Thymus (tissue), 11 donors: Measurements from ENCODE around the gene MCFD2. TPM values are rescaled to one million over a fixed set of nuclear protein-coding genes. Genes with fewer than 3 reads are reported as not detected.

Experiments
- DNase-seq, 9 donors: peaks; one replicate each; pipeline ENCODE4 v3.0.0-alpha.2; 2013; ENCODE audit warnings: low spot score in 9 of 9, low read depth in 6 of 9, missing footprints in 1 of 9
- H3K27ac ChIP-seq, 2 donors: one replicate each; pipeline ENCODE4 v1.5.1; 2013; ENCODE audit warnings: control low read depth in 1 of 2, low read depth in 1 of 2, low read length in 1 of 2, mild to moderate bottlenecking in 1 of 2, moderate library complexity in 1 of 2
- H3K27me3 ChIP-seq, 2 donors: one replicate each; pipeline ENCODE4 v1.5.1; 2013; ENCODE audit warnings: low read length in 1 of 2; ENCODE audit not compliant: control insufficient read depth in 2 of 2, insufficient read depth in 1 of 2
- H3K36me3 ChIP-seq, 2 donors: one replicate each; pipeline ENCODE4 v1.5.1; 2013; ENCODE audit warnings: low read length in 1 of 2, mild to moderate bottlenecking in 1 of 2, moderate library complexity in 1 of 2; ENCODE audit not compliant: control insufficient read depth in 2 of 2, insufficient read depth in 2 of 2
- H3K4me1 ChIP-seq, 2 donors: one replicate each; pipeline ENCODE4 v1.5.1; 2013; ENCODE audit warnings: low read length in 2 of 2; ENCODE audit not compliant: control insufficient read depth in 2 of 2, insufficient read depth in 2 of 2
- H3K4me3 ChIP-seq, 2 donors: one replicate each; pipeline ENCODE4 v1.5.1; 2013; ENCODE audit warnings: low read length in 2 of 2, control low read depth in 1 of 2, mild to moderate bottlenecking in 1 of 2
- H3K9me3 ChIP-seq, 2 donors: one replicate each; pipeline ENCODE4 v1.5.1; 2013; ENCODE audit warnings: low read length in 1 of 2, mild to moderate bottlenecking in 1 of 2; ENCODE audit not compliant: control insufficient read depth in 2 of 2, insufficient read depth in 1 of 2
- WGBS: extraction: QIAGEN DNeasy Blood & Tissue Kit; methylation state at CpG from one replicate; pipeline ENCODE4 v1.1.7; 2013; 5-methylcytosine and 5-hydroxymethylcytosine counted together
- polyA plus RNA-seq: library from polyadenylated mRNA; stranded (reverse); fragments of 200-250 nt; gene quantifications from one replicate; pipeline ENCODE4 v1.2.3, GENCODE V29; 2013
- total RNA-seq: library from RNA; stranded (reverse); fragments of 120-200 nt; gene quantifications from one replicate; pipeline ENCODE4 v1.2.4, GENCODE V29; 2013
- donor health status: healthy.

MCFD2 gene
- total and polyA plus RNA-seq, 2 donors, result 25.9 to 46.7 TPM

DNA sequence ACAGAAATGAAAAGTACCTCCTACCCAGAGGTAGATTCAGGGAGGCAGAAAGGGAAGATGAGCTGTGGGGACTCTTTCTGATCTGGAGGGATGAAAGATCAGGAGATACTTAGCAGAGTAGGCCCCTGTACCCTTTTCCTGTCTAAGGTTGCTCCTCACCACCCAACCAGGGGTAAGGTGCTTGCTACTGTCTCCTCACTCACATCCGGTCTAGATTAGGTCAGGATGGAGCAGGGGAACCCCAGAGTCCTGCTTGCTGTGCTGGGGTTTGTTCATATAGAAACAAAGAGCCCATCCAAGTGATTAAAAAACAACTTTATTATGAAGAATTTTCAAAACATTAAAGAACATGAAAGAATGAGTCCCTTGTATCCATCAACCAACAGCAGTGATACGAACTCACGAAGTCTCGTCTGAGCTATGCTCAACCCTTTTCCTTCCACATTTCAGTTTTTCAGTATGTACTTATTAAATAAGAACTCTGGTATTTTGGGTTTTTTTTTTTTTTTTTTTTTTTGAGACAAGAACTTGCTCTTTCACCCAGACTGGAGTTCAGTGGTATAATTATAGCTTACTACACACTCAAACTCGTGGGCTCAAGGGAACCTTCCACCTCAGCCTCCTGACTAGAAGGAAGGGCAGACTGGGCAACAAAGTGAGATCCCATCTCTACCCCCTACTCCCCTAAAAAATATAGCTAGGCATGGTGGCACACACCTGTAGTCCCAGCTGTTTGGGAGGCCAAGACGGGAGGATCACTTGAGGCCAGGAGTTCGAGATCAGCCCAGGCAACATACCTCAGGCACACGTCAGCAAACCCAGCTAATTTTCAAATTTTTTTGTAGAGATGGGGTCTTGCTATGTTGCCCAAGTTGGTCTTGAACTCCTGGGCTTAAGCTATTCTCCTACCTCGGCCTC is 28.5 kb upstream of the MCFD2 start:
- peak in 4 of 9 donors; percentile 64 to 88 (median 68) for DNase-seq
- Histone ChIP-seq H3K27me3 (no peaks in the 10 kb centered on the region), H3K27ac (peak overlapping the region; percentile 92 to 97), H3K4me3 (peak overlapping the region; percentile 81 to 99), H3K4me1 (peaks cover 52 to 79% of the 10 kb centered on the region in 2 donors), H3K36me3 (peaks cover 3 to 50% of the 10 kb centered on the region in 2 donors), H3K9me3 (no peaks in the 10 kb centered on the region)
- 46% methylated on average over 9 of the region's 9 CpGs for WGBS

DNA sequence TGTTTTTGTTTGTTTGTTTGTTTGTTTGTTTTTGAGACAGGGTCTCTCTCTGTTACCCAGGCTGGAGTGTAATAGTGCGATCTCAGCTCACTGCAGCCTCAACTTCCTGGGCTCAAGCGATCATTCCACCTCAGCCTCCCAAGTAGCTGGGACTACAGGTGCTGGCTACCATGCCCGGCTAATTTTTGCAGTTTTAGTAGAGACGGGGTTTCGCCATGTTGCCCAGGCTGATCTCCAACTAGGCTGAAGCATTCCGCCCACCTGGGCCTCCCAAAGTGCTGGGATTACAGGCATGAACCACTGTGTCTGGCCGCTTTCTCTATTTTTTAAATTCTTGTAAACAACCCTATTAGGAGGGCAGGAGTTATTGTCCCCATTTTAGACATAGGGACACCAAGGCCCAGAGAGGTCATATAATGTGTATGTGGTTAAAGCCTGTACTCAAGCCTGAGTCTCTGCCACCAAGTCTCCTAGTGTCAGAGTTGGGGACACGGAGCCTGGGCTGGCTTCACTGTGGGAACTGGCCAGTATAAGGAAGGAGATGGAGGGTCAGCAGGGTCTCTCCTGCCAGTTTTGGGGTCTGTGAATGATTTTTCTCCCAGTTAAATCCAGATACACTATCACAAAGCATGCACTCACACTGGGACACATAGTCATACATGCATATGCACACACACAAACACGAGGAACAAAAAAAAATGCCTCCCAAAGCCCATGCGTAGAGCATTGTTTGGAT is 27.5 kb upstream of the MCFD2 start:
- Histone ChIP-seq H3K27me3 (no peaks in the 10 kb centered on the region), H3K4me1 (peaks cover 43 to 70% of the 10 kb centered on the region in 2 donors), H3K9me3 (no peaks in the 10 kb centered on the region), H3K27ac (peak overlapping the region; percentile 92 to 97), H3K4me3 (peak overlapping the region; percentile 81 to 99), H3K36me3 (peaks cover 3 to 40% of the 10 kb centered on the region in 2 donors)
- 32% methylated on average over 10 of the region's 10 CpGs for WGBS
- peak in 1 of 9 donors; percentile 31 for DNase-seq

DNA sequence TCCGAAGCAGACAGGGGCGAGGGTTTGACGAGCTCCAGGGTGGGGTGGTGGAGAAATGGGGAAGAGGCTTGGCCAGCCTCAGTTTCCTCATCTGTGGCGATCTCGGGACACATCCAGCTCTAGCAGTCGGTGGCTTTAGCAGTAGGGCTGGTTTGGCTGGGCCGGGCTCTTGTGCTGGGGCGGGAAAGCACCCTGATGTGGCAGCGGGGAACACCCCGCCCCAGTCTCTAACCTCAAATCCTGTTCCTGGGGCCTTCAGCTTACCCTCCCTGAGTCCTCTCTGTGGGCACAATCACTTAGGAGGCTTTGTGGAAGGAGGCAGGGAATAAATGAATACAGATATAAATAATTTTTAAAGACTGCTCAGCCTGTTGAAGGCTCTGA is 26.5 kb upstream of the MCFD2 start:
- peaks cover 0 to 34% of the 10 kb centered on the region in 2 donors for H3K36me3 ChIP-seq
- peak in 2 of 9 donors; percentile 46 to 74 for DNase-seq
- WGBS, result 0% methylated on average over 10 of the region's 10 CpGs
- peaks cover 35 to 65% of the 10 kb centered on the region in 2 donors for H3K4me1 ChIP-seq
- no peaks in the 10 kb centered on the region for H3K27me3 ChIP-seq
- H3K27ac ChIP-seq, result peak overlapping the region; percentile 90 to 97
- peak overlapping the region; percentile 81 to 99 for H3K4me3 ChIP-seq
- H3K9me3 ChIP-seq, result no peaks in the 10 kb centered on the region

DNA sequence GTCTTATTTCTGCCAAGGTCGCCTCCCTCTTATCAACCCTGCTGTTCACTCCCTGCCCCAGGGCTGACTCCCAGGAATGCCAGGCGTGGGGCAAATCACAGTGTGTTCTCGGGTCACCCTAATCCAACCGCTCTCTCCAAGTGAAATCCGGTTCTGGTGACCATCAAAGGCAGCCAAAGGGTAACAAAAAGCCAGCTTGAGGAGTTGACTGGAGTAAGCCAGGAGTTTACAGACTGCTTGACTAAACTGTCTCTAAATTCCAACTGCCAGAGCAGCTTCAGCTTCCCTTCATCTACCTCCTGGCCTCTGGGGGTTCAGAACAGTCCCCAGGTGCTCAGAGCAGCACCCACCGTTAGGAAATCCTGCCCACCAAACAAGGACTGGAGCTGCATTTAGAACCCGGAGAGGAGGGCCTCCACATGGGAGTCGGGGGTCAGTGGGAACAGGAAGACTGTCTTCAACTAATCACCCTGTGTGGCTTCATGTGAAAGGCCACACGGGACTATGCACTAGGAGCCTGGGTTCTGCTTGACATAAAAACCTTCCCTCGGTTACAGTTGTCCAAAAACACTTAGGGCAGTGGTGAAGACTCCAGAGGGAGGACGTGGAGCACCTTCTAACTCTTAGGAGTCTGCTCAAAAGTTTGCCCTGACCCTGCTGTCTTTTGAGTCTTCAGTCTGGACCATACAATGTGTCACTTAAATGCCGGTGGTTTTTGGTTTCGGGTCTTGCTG is 24.2 kb upstream of the MCFD2 start:
- Histone ChIP-seq H3K9me3 (no peaks in the 10 kb centered on the region), H3K4me3 (peak overlapping the region; percentile 58 to 81), H3K27ac (peak overlapping the region; percentile 61 to 70), H3K36me3 (peaks cover 0 to 14% of the 10 kb centered on the region in 2 donors), H3K4me1 (peaks cover 23 to 44% of the 10 kb centered on the region in 2 donors), H3K27me3 (no peaks in the 10 kb centered on the region)
- WGBS, result 36% methylated on average over 13 of the region's 13 CpGs
- DNase-seq, result peak in 2 of 9 donors; percentile 25 to 70

DNA sequence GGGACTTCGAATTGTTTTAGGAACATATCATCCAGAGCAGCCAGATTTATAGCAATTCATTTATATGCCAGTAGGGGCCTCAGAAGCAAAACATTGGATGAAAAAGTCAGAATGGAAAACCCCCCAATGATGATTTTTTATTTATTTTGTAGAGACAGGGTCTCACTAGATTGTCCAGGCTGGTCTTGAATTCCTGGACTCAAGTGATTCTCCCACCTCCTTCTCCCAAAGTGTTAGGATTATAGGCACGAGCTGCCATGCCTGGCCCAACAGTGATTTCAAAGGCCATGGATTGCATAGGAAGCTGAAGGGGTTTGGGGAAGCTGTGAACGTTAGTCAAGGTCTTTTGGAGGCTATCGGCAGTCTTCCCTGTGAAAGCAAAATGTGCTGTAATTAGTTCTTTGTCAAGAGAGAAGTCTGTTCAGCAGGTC is 21.9 kb upstream of the MCFD2 start:
- H3K27me3 ChIP-seq, result no peaks in the 10 kb centered on the region
- 79% methylated on average over 4 of the region's 4 CpGs for WGBS
- H3K27ac ChIP-seq, result no peak overlapping the region
- peaks cover 0 to 3% of the 10 kb centered on the region in 2 donors for H3K36me3 ChIP-seq
- H3K4me3 ChIP-seq, result no peak overlapping the region
- peaks cover 9 to 24% of the 10 kb centered on the region in 2 donors for H3K4me1 ChIP-seq
- no peaks in the 10 kb centered on the region for H3K9me3 ChIP-seq
- peak in 1 of 9 donors; percentile 37 for DNase-seq

DNA sequence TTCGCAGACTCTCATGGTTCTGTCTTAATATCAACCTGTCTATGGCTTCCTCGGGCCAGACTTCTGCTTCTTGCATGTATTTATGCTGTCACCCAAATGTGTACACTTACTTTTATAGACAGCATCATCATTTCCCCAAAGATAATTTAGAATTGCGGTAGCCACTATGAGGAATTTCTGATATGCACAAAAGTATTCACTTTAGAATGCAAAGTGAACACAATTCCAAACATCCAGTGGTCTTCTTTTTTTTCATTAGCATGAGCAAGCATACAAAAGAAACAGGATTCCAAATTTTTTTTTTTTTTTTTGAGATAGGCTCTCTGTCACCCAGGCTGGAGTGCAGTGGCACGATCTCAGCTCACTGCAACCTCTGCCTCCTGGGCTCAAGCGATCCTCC is 21.0 kb upstream of the MCFD2 start:
- Histone ChIP-seq H3K36me3 (peaks cover 0 to 3% of the 10 kb centered on the region in 2 donors), H3K27ac (no peak overlapping the region), H3K27me3 (no peaks in the 10 kb centered on the region), H3K4me3 (no peak overlapping the region), H3K9me3 (no peaks in the 10 kb centered on the region), H3K4me1 (peaks cover 9 to 24% of the 10 kb centered on the region in 2 donors)
- 99% methylated on average over 5 of the region's 5 CpGs for WGBS
- no peak for DNase-seq

DNA sequence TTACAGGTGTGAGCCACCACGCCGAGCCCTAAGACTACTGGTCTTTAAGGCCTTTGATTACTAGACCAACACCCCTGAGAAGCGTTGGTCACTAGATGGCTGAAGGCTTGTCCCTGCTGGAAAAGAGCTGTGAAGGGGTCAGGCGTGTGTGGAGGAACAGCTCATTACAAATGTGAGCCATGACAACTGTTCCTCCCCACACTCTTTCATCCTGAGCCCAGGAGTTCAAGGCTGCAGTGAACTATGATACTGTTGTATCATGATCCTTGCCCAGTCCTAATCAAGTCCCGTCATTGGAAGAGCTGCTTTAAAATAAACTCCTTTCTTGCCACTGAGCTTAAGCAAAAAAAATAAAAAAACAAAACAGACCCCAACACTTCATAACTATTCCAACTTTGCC is 19.5 kb upstream of the MCFD2 start:
- no peak for DNase-seq
- Histone ChIP-seq H3K36me3 (peaks cover 0 to 3% of the 10 kb centered on the region in 2 donors), H3K4me3 (no peak overlapping the region), H3K27ac (no peak overlapping the region), H3K27me3 (no peaks in the 10 kb centered on the region), H3K4me1 (peaks cover 9 to 17% of the 10 kb centered on the region in 2 donors), H3K9me3 (no peaks in the 10 kb centered on the region)
- WGBS, result over 99% methylated on average over 5 of the region's 5 CpGs

DNA sequence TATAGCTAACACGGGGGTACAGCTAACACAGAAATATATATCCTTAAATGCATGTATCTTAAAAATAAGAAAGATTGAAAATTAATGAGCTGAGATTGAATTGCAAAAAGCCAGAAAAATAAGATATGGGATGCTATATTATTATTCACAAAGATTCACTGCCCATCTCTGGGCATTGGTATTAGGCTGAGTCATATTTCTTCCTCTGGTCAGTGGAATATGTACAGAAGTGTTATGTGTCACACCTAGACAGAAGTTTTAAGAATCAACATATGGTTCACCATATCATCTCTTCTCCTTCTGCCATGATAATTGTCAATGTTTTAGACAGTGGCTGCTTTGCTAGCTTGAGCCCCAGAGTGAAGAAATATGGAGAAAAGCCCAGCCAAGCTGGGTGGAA is 14.0 kb upstream of the MCFD2 start:
- DNase-seq, result no peak
- Histone ChIP-seq H3K27ac (no peak overlapping the region), H3K4me3 (no peak overlapping the region), H3K27me3 (no peaks in the 10 kb centered on the region), H3K36me3 (peaks cover 0 to 6% of the 10 kb centered on the region in 2 donors), H3K4me1 (peaks cover 2 to 9% of the 10 kb centered on the region in 2 donors), H3K9me3 (peaks cover 0 to 8% of the 10 kb centered on the region in 2 donors)
- 99% methylated on average over 1 of the region's 1 CpG for WGBS
